Endothelial cell of umbilical vein (primary cell): ENCODE measurements around the gene CYGB. TPM values are rescaled to one million over a fixed set of nuclear protein-coding genes. Genes with fewer than 3 reads are reported as not detected.

ENCODE experiments used
- BruUV-seq: library from RNA; stranded (reverse); fragments of 400-500 nt; replicated peaks from 2 replicates; lab custom pipeline; 2021; lab: Mats Ljungman, UMichigan
- CTCF ChIA-PET: fragments of 300-600, 350-600 bp; sonication (Branson Sonifier 250); formaldehyde crosslinking; loops from one replicate; lab custom pipeline; 2021; ENCODE audit warnings: antibody characterized with exemption, inconsistent platforms; lab: Charles Lee
- POLR2A ChIA-PET: fragments of 300-600, 350-600 bp; sonication (Branson Sonifier 250); formaldehyde crosslinking; loops from one replicate; lab custom pipeline; 2021; ENCODE audit warnings: antibody characterized with exemption, inconsistent platforms; lab: Charles Lee
- DNase-seq: peaks from one replicate; pipeline ENCODE4 v3.0.0-alpha.2; 2011; ENCODE audit warnings: low read depth, low spot score
- FAIRE-seq: peaks from 2 replicates; lab custom pipeline; 2011; peaks lifted over from hg19 to GRCh38; lab: Jason Lieb, UNC
- H2AFZ ChIP-seq: 2 replicates; pipeline ENCODE4 v1.6.0; 2012; ENCODE audit warnings: low read depth, low read length, control low read depth, inconsistent platforms
- H3K27ac ChIP-seq: 2 replicates; pipeline ENCODE4 v1.5.1; 2011; ENCODE audit warnings: low read depth, mild to moderate bottlenecking, control low read depth, low read length, moderate library complexity; ENCODE audit not compliant: insufficient read depth
- H3K27me3 ChIP-seq, 2 experiments: 2 replicates each; pipeline versions ENCODE4 v1.6.0 to v1.6.1; 2011; ENCODE audit warnings: low read length in 2 of 2, mixed read lengths in 1 of 2; ENCODE audit not compliant: control insufficient read depth in 2 of 2, insufficient read depth in 2 of 2
- H3K36me3 ChIP-seq, 2 experiments: 2 replicates in 1 of 2; 3 replicates in 1 of 2; pipeline ENCODE4 v1.5.1; 2011; ENCODE audit warnings: low read length in 2 of 2, mild to moderate bottlenecking in 1 of 2, moderate library complexity in 1 of 2; ENCODE audit not compliant: control insufficient read depth in 2 of 2, insufficient read depth in 2 of 2; ENCODE audit errors: extremely low read depth in 1 of 2
- H3K4me1 ChIP-seq: 3 replicates; pipeline ENCODE4 v1.5.1; 2011; ENCODE audit warnings: mild to moderate bottlenecking, low read length; ENCODE audit not compliant: control insufficient read depth, insufficient read depth; ENCODE audit errors: extremely low read depth
- H3K4me2 ChIP-seq: 2 replicates; pipeline ENCODE4 v1.6.1; 2011; ENCODE audit warnings: low read length, control low read depth, mixed read lengths; ENCODE audit not compliant: insufficient read depth
- H3K4me3 ChIP-seq, 3 experiments: fragments of 200-600 bp in 1 of 3; sonication (generic), shearing (Covaris generic) in 1 of 3; replicated peaks in 1 of 3; 2 replicates each; pipeline ENCODE4 v1.5.1; 2011 to 2016; ENCODE audit warnings: control low read depth in 3 of 3, low read length in 3 of 3, mild to moderate bottlenecking in 2 of 3, inconsistent platforms in 1 of 3, low read depth in 1 of 3, moderate library complexity in 1 of 3; ENCODE audit not compliant: insufficient read depth in 1 of 3
- H3K79me2 ChIP-seq: 2 replicates; pipeline ENCODE4 v1.6.0; 2012; ENCODE audit warnings: low read length, inconsistent platforms; ENCODE audit not compliant: control insufficient read depth, insufficient read depth
- H3K9ac ChIP-seq: replicated peaks from 2 replicates; pipeline ENCODE3; 2011; ENCODE audit warnings: low read length, control low read depth; ENCODE audit not compliant: insufficient read depth; ENCODE audit errors: extremely low read depth
- H3K9me1 ChIP-seq: replicated peaks from 3 replicates; pipeline ENCODE4 v1.6.0; 2011; ENCODE audit warnings: mild to moderate bottlenecking, low read length; ENCODE audit not compliant: control insufficient read depth, insufficient read depth; ENCODE audit errors: extremely low read depth
- H3K9me3 ChIP-seq: replicated peaks from 2 replicates; pipeline ENCODE4 v1.5.1; 2012; ENCODE audit warnings: low read length, inconsistent platforms; ENCODE audit not compliant: control insufficient read depth, insufficient read depth
- H4K20me1 ChIP-seq: replicated peaks from 2 replicates; pipeline ENCODE3; 2011; ENCODE audit warnings: mild to moderate bottlenecking, low read length; ENCODE audit not compliant: control insufficient read depth, insufficient read depth; ENCODE audit errors: extremely low read depth
- CTCF ChIP-seq, 2 donors: IDR thresholded peaks; 1 replicate in 1 of 2; 2 replicates in 1 of 2; pipeline ENCODE4 v1.5.1; 2011; ENCODE audit warnings: low read length in 2 of 2, mild to moderate bottlenecking in 2 of 2, moderate library complexity in 2 of 2, control low read depth in 1 of 2, inconsistent platforms in 1 of 2, low read depth in 1 of 2; ENCODE audit not compliant: insufficient read depth in 1 of 2; ENCODE audit errors: extremely low read depth in 1 of 2
- EZH2 ChIP-seq: IDR thresholded peaks from 2 replicates; pipeline ENCODE4 v1.6.1; 2012; ENCODE audit warnings: borderline replicate concordance, low read depth, mild to moderate bottlenecking, moderate library complexity, low read length, inconsistent platforms; ENCODE audit not compliant: severe bottlenecking
- FOS ChIP-seq: IDR thresholded peaks from 2 replicates; pipeline ENCODE4 v1.6.1; 2011; ENCODE audit warnings: mild to moderate bottlenecking, low read length, moderate library complexity, borderline replicate concordance; ENCODE audit not compliant: insufficient read depth
- GATA2 ChIP-seq: IDR thresholded peaks from 2 replicates; pipeline ENCODE4 v1.7.0; 2011; ENCODE audit warnings: low read depth, mild to moderate bottlenecking, moderate library complexity, mixed read lengths, low read length; ENCODE audit not compliant: insufficient read length, insufficient read depth
- JUN ChIP-seq: IDR thresholded peaks from 2 replicates; pipeline ENCODE4 v1.6.1; 2011; ENCODE audit warnings: borderline replicate concordance, low read depth; ENCODE audit not compliant: insufficient read length, insufficient read depth
- MAX ChIP-seq: IDR thresholded peaks from 2 replicates; pipeline ENCODE4 v1.6.1; 2011; ENCODE audit not compliant: insufficient read depth, insufficient read length
- MYC ChIP-seq: IDR thresholded peaks from one replicate; pipeline ENCODE4 v1.6.1; 2011; ENCODE audit warnings: mild to moderate bottlenecking, low read depth, low read length
- POLR2A ChIP-seq: IDR thresholded peaks from 2 replicates; pipeline ENCODE4 v1.6.1; 2012; ENCODE audit warnings: low read depth, mild to moderate bottlenecking, control low read depth, low read length
- POLR2AphosphoS5 ChIP-seq: IDR thresholded peaks from 2 replicates; pipeline ENCODE4 v1.6.1; 2012; ENCODE audit warnings: low read depth, mild to moderate bottlenecking, control low read depth, low read length, moderate library complexity; ENCODE audit not compliant: insufficient read depth
- dilution Hi-C: fragments of 300-500 bp; cut with MboI; formaldehyde crosslinking; loops from one replicate; pipeline ENCODE4 v1.15.0; 2019; ENCODE audit warnings: low sequenced_read_pairs; ENCODE audit not compliant: extremely low pct_ligation_motif_present
- intact Hi-C: fragments of 100-400 bp; cut with micrococcal nuclease; formaldehyde crosslinking; loops from one replicate; pipeline ENCODE4 v1.10.0; 2022
- polyA plus RNA-seq, 4 experiments: library from polyadenylated mRNA; depleted of rRNA in 3 of 4; stranded (reverse) in 3 of 4; unstranded in 1 of 4; fragments of >200 nt; gene quantifications; 2 replicates each; pipeline versions ENCODE4 v1.2.1 to v1.2.3, GENCODE V29; 2011 to 2012; ENCODE audit warnings: missing spikeins in 1 of 4
- total RNA-seq: library from RNA; stranded (reverse); gene quantifications from 2 replicates; pipeline ENCODE4 v1.2.3, GENCODE V29; 2021

The CYGB gene
- total and polyA plus RNA-seq, 2 donors (not counting 3 experiments of a cell fraction or from before 2014, with no cell fraction given): 0.22 to 0.91 TPM

- dilution Hi-C loops (no loop called here), intact Hi-C loops (no loop called here)
- Histone ChIP-seq H4K20me1 (no peaks in the 10 kb centered on the region), H3K9me3 (no peaks in the 10 kb centered on the region), H3K9ac (no peak overlapping the region), H3K27me3 (peaks cover 4 to 9% of the 10 kb centered on the region in 2 experiments), H2AFZ (no peak overlapping the region), H3K27ac (no peak overlapping the region), H3K9me1 (no peaks in the 10 kb centered on the region), H3K79me2 (no peaks in the 10 kb centered on the region), H3K4me1 (peaks cover 10% of the 10 kb centered on the region), H3K4me2 (no peak overlapping the region), H3K36me3 (no peaks in the 10 kb centered on the region), H3K4me3 (no peak overlapping the region)
- DNase-seq (no peak), FAIRE-seq (no peak)
- TF ChIP-seq FOS: no peak
- no peak for TF ChIP-seq EZH2
- no peak for TF ChIP-seq MYC
- TF ChIP-seq POLR2A: no peak
- BruUV-seq: no TSS peak
- CTCF ChIA-PET: interaction anchor here (1.0 to 5.6 kb wide), 4 partner anchors 14 to 75 kb away, joined by 3 to 106 read pairs (median 32); no protein-coding TSS in a partner anchor
- POLR2A ChIA-PET: no interaction called here
Measured at GRCh38 chr17:76543482-76543825, 5.9 kb upstream of the CYGB start.

GRCh38 chr17:76542984-76543383 lies 5.5 kb upstream of the CYGB start:
- no peaks in the 10 kb centered on the region for H3K79me2 ChIP-seq
- no peaks in the 10 kb centered on the region for H3K9me1 ChIP-seq
- no TSS peak for BruUV-seq
- no peaks in the 10 kb centered on the region for H3K36me3 ChIP-seq
- no peak overlapping the region for H3K27ac ChIP-seq
- H3K27me3 ChIP-seq: peaks cover 8 to 10% of the 10 kb centered on the region in 2 experiments
- no peak overlapping the region for H2AFZ ChIP-seq
- H3K9ac ChIP-seq: no peak overlapping the region
- POLR2A ChIA-PET: no interaction called here
- dilution Hi-C loops (no loop called here), intact Hi-C loops (no loop called here)
- H3K4me1 ChIP-seq: peaks cover 10% of the 10 kb centered on the region
- CTCF ChIA-PET: interaction anchor here (1.0 to 5.6 kb wide), 4 partner anchors 14 to 75 kb away, joined by 3 to 106 read pairs (median 32); no protein-coding TSS in a partner anchor
- no peaks in the 10 kb centered on the region for H4K20me1 ChIP-seq
- no peak for TF ChIP-seq POLR2AphosphoS5
- no peak for TF ChIP-seq GATA2
- TF ChIP-seq MAX: no peak
- no peak for TF ChIP-seq POLR2A
- TF ChIP-seq CTCF (IDR thresholded peaks at IDR 0.05; ENCODE audit: extremely low read depth in 1 of 2, insufficient read depth in 1 of 2, low read depth in 1 of 2, low read length in 2 of 2): no peak
- no peak for TF ChIP-seq EZH2
- TF ChIP-seq JUN: no peak
- no peak for TF ChIP-seq MYC
- no peak for TF ChIP-seq FOS
- FAIRE-seq (no peak), DNase-seq (no peak)
- H3K9me3 ChIP-seq: no peaks in the 10 kb centered on the region
- H3K4me3 ChIP-seq: no peak overlapping the region
- H3K4me2 ChIP-seq: no peak overlapping the region
